HepG2 (cell line): Measurements from ENCODE around the gene TUBB3. TPM values are rescaled to one million over a fixed set of nuclear protein-coding genes. Genes with fewer than 3 reads are reported as not detected.

Experiments
- BORCS8-MEF2B ChIP-seq: sonication (generic); formaldehyde crosslinking; IDR thresholded peaks from 2 replicates; pipeline ENCODE4 v1.8.0; 2022; ENCODE audit warnings: mild to moderate bottlenecking, missing genetic modification reagents
- GABPA ChIP-seq, 2 experiments: IDR thresholded peaks; 2 replicates each; pipeline ENCODE4 v1.6.1; 2011 to 2016; ENCODE audit warnings: low read depth in 2 of 2, low read length in 1 of 2, missing biosample characterization in 1 of 2, missing genetic modification characterization in 1 of 2
- KLF16 ChIP-seq, 2 experiments: sonication (generic) in 1 of 2; formaldehyde crosslinking in 1 of 2; IDR thresholded peaks; 2 replicates each; pipeline versions ENCODE4 v1.6.1 to v1.8.0; 2016 to 2023; ENCODE audit warnings: missing genetic modification reagents in 2 of 2, missing compliant biosample characterization in 1 of 2
- NR3C1 ChIP-seq: sonication (generic); formaldehyde crosslinking; IDR thresholded peaks from 2 replicates; pipeline ENCODE4 v1.4.0; 2020; ENCODE audit warnings: missing genetic modification reagents
- PHF21A ChIP-seq: sonication (generic); formaldehyde crosslinking; IDR thresholded peaks from 2 replicates; pipeline ENCODE4 v1.5.0; 2020; ENCODE audit warnings: mild to moderate bottlenecking, missing genetic modification reagents
- PITX1 ChIP-seq: sonication (generic); formaldehyde crosslinking; IDR thresholded peaks from 2 replicates; pipeline ENCODE4 v1.5.1; 2020; ENCODE audit warnings: mild to moderate bottlenecking, missing genetic modification reagents
- POLR2AphosphoS5 ChIP-seq: IDR thresholded peaks from 2 replicates; pipeline ENCODE4 v1.6.1; 2012; ENCODE audit warnings: low read depth, low read length
- SRY ChIP-seq: sonication (generic); formaldehyde crosslinking; IDR thresholded peaks from 2 replicates; pipeline ENCODE4 v1.8.0; 2022; ENCODE audit warnings: mild to moderate bottlenecking, missing genetic modification reagents
- TGIF2 ChIP-seq: IDR thresholded peaks from 2 replicates; pipeline ENCODE4 v1.6.1; 2016; ENCODE audit warnings: control low read depth, missing compliant biosample characterization
- ZNF253 ChIP-seq: sonication (generic); formaldehyde crosslinking; IDR thresholded peaks from 2 replicates; pipeline ENCODE4 v1.8.0; 2022; ENCODE audit warnings: mild to moderate bottlenecking, missing genetic modification reagents, borderline replicate concordance
- ZNF292 ChIP-seq: sonication (generic); formaldehyde crosslinking; IDR thresholded peaks from 2 replicates; pipeline ENCODE4 v1.8.1; 2022; ENCODE audit warnings: mild to moderate bottlenecking, low read depth, missing genetic modification reagents, borderline replicate concordance
- ZNF44 ChIP-seq: sonication (generic); formaldehyde crosslinking; IDR thresholded peaks from 2 replicates; pipeline ENCODE4 v1.5.1; 2020; ENCODE audit warnings: mild to moderate bottlenecking, missing genetic modification reagents
- ZNF567 ChIP-seq: sonication (generic); formaldehyde crosslinking; IDR thresholded peaks from 2 replicates; pipeline ENCODE4 v1.8.1; 2023; ENCODE audit warnings: mild to moderate bottlenecking, missing genetic modification reagents, borderline replicate concordance
- ZNF737 ChIP-seq: sonication (generic); formaldehyde crosslinking; IDR thresholded peaks from 2 replicates; pipeline ENCODE4 v1.5.0; 2020; ENCODE audit warnings: missing genetic modification reagents, mild to moderate bottlenecking, borderline replicate concordance
- ZNF746 ChIP-seq: sonication (generic); formaldehyde crosslinking; IDR thresholded peaks from 2 replicates; pipeline ENCODE4 v1.8.0; 2022; ENCODE audit warnings: mild to moderate bottlenecking, missing genetic modification reagents
- polyA plus RNA-seq, 8 experiments: library from polyadenylated mRNA; depleted of rRNA in 3 of 8; stranded (reverse) in 7 of 8; unstranded in 1 of 8; fragments of >200 nt; fragmentation: Illumina TruSeq in 4 of 8; extraction: Trizol in 4 of 8; gene quantifications; 2 replicates each; pipeline versions ENCODE4 v1.2.1 to v1.2.3, GENCODE V29; 2011 to 2016; ENCODE audit warnings: low read depth in 4 of 8, missing spikeins in 1 of 8, mixed read lengths in 1 of 8; ENCODE audit not compliant: insufficient read depth in 1 of 8
- total RNA-seq, 5 experiments: library from RNA; depleted of rRNA; stranded (reverse); fragments of >200 nt; fragmentation: Illumina TruSeq; extraction: Trizol; gene quantifications; 2 replicates each; pipeline ENCODE4 v1.2.3, GENCODE V29; 2016; ENCODE audit warnings: low read depth in 1 of 5
- TF ChIP-seq, protein P1 (sequence below): sonication (generic); formaldehyde crosslinking; conservative IDR thresholded peaks from 2 replicates; pipeline ENCODE4 v1.8.0; 2022; ENCODE audit warnings: low read depth, missing genetic modification reagents
- TF ChIP-seq, protein P2 (sequence below): IDR thresholded peaks from 2 replicates; pipeline ENCODE4 v1.6.1; 2016; ENCODE audit warnings: missing genetic modification reagents, missing compliant biosample characterization
- TF ChIP-seq, protein P3 (sequence below): sonication (generic); formaldehyde crosslinking; conservative IDR thresholded peaks from 2 replicates; pipeline ENCODE4 v1.4.0; 2020; ENCODE audit warnings: mild to moderate bottlenecking, missing genetic modification reagents, moderate library complexity
- TF ChIP-seq, protein P4 (sequence below): sonication (generic); formaldehyde crosslinking; IDR thresholded peaks from 2 replicates; pipeline ENCODE4 v1.5.0; 2020; ENCODE audit warnings: missing genetic modification reagents
- TF ChIP-seq, protein P5 (sequence below): IDR thresholded peaks from 2 replicates; pipeline ENCODE4 v1.6.1; 2016; ENCODE audit warnings: mild to moderate bottlenecking

Gene TUBB3
- total and polyA plus RNA-seq, 2 of the 13 experiments (the other 11 are each of a cell fraction or from before 2014, with no cell fraction given): 110 to 185 TPM

DNA sequence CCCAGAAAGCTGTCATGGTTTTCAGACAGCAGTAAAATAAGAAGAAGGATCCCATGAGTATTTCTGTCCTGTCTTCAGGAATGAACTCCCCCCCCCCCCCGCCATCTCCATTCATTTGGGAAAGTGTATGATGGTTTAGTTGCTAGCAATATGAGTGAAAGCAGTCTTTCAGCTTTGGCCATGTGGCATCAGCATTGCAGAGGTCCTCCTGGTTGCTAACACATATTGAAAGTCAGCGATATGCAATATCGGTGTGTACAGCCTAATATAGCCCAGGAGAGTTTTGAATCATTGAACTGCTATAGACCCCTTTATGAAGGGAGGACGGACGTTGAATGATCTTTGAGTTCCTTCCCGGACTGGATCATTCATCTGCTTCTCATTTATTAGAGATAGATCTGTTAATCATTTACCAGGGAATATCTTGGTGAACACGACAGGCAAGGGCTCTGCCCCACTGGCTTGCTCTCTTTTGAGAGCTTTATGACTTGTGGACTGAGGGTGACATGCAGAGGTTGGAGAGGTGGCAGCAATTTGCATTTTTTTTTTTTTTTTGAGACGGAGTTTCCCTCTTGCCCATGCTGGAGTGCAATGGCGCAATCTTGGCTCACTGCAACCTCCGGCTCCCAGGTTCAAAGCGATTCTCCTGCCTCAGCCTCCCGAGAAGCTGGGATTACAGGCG lies 50.7 kb downstream of the TUBB3 start (continued):
- TF ChIP-seq NR3C1 (CRISPR knock-in tag): no peak
- TF ChIP-seq ZNF292 (CRISPR knock-in tag): peak; percentile 49; the same call in 1 of the 2 replicates
- TF ChIP-seq GABPA (IDR thresholded peaks at IDR 0.05; ENCODE audit: low read depth, low read length): 0 out of 2 replicates have a peak, but pooled peaks have one; percentile 7
- TF ChIP-seq GABPA (CRISPR knock-in tag; IDR thresholded peaks at IDR 0.05; ENCODE audit: low read depth): no peak
- peak; percentile 69; the same call in 1 of the 2 replicates for TF ChIP-seq PITX1 (CRISPR knock-in tag)
- no peak for TF ChIP-seq KLF16 (CRISPR knock-in tag; IDR thresholded peaks at IDR 0.05)
- TF ChIP-seq, protein P1, sequence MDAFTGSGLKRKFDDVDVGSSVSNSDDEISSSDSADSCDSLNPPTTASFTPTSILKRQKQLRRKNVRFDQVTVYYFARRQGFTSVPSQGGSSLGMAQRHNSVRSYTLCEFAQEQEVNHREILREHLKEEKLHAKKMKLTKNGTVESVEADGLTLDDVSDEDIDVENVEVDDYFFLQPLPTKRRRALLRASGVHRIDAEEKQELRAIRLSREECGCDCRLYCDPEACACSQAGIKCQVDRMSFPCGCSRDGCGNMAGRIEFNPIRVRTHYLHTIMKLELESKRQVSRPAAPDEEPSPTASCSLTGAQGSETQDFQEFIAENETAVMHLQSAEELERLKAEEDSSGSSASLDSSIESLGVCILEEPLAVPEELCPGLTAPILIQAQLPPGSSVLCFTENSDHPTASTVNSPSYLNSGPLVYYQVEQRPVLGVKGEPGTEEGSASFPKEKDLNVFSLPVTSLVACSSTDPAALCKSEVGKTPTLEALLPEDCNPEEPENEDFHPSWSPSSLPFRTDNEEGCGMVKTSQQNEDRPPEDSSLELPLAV (CRISPR knock-in tag): no peak
- peak; percentile 35; the same call in 1 of the 2 replicates for TF ChIP-seq POLR2AphosphoS5
- TF ChIP-seq ZNF253 (CRISPR knock-in tag): no peak
- TF ChIP-seq, protein P2, sequence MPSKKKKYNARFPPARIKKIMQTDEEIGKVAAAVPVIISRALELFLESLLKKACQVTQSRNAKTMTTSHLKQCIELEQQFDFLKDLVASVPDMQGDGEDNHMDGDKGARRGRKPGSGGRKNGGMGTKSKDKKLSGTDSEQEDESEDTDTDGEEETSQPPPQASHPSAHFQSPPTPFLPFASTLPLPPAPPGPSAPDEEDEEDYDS (CRISPR knock-in tag): 0 out of 2 replicates have a peak, but pooled peaks have one; percentile 15
- peak; percentile 44; the same call in 1 of the 2 replicates for TF ChIP-seq TGIF2
- no peak for TF ChIP-seq ZNF737 (CRISPR knock-in tag)
- TF ChIP-seq SRY: no peak
- TF ChIP-seq PHF21A (CRISPR knock-in tag): peak; percentile 43; the same call in 1 of the 2 replicates
- TF ChIP-seq ZNF44: no peak
- TF ChIP-seq, protein P3, sequence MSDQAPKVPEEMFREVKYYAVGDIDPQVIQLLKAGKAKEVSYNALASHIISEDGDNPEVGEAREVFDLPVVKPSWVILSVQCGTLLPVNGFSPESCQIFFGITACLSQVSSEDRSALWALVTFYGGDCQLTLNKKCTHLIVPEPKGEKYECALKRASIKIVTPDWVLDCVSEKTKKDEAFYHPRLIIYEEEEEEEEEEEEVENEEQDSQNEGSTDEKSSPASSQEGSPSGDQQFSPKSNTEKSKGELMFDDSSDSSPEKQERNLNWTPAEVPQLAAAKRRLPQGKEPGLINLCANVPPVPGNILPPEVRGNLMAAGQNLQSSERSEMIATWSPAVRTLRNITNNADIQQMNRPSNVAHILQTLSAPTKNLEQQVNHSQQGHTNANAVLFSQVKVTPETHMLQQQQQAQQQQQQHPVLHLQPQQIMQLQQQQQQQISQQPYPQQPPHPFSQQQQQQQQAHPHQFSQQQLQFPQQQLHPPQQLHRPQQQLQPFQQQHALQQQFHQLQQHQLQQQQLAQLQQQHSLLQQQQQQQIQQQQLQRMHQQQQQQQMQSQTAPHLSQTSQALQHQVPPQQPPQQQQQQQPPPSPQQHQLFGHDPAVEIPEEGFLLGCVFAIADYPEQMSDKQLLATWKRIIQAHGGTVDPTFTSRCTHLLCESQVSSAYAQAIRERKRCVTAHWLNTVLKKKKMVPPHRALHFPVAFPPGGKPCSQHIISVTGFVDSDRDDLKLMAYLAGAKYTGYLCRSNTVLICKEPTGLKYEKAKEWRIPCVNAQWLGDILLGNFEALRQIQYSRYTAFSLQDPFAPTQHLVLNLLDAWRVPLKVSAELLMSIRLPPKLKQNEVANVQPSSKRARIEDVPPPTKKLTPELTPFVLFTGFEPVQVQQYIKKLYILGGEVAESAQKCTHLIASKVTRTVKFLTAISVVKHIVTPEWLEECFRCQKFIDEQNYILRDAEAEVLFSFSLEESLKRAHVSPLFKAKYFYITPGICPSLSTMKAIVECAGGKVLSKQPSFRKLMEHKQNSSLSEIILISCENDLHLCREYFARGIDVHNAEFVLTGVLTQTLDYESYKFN (CRISPR knock-in tag): peak; percentile 36
- TF ChIP-seq ZNF567: 0 out of 2 replicates have a peak, but pooled peaks have one; percentile 53
- TF ChIP-seq, protein P4, sequence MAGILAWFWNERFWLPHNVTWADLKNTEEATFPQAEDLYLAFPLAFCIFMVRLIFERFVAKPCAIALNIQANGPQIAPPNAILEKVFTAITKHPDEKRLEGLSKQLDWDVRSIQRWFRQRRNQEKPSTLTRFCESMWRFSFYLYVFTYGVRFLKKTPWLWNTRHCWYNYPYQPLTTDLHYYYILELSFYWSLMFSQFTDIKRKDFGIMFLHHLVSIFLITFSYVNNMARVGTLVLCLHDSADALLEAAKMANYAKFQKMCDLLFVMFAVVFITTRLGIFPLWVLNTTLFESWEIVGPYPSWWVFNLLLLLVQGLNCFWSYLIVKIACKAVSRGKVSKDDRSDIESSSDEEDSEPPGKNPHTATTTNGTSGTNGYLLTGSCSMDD: no peak
- no peak for TF ChIP-seq ZNF746 (CRISPR knock-in tag)
- TF ChIP-seq, protein P5, sequence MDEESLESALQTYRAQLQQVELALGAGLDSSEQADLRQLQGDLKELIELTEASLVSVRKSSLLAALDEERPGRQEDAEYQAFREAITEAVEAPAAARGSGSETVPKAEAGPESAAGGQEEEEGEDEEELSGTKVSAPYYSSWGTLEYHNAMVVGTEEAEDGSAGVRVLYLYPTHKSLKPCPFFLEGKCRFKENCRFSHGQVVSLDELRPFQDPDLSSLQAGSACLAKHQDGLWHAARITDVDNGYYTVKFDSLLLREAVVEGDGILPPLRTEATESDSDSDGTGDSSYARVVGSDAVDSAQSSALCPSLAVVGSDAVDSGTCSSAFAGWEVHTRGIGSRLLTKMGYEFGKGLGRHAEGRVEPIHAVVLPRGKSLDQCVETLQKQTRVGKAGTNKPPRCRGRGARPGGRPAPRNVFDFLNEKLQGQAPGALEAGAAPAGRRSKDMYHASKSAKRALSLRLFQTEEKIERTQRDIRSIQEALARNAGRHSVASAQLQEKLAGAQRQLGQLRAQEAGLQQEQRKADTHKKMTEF: peak; percentile 17; the same call in 1 of the 2 replicates
- 0 out of 2 replicates have a peak, but pooled peaks have one; percentile 67 for TF ChIP-seq BORCS8-MEF2B (CRISPR knock-in tag)
